Measurements from ENCODE around the gene PDE4A.
"Not testable (repeated sequence)": the region's sequence is repeated elsewhere in the genome, so short reads cannot be mapped to it uniquely, and the experiment has no call there.

PDE4A gene

DNA sequence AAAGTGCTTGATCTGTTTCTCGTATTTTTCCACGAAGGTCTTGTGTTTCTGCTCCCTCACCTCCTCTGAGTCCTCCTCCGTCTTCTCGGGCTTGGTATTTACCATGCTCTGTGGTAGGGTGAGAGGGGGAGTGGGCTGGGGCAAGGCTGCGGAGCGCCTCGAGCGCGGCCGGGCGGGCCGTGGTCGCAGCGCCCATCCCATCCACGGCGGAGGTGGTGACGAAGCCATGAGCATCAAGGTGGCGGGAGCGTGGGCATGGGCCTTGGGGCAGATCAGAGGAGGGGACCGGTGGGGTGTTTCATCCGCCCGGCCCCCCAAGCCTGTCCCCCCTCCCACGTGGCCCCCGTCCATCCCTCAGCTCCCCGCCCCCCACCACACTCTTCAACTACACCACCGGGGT, 24.9 kb upstream of the PDE4A start:
- TF ChIP-seq, protein P1, sequence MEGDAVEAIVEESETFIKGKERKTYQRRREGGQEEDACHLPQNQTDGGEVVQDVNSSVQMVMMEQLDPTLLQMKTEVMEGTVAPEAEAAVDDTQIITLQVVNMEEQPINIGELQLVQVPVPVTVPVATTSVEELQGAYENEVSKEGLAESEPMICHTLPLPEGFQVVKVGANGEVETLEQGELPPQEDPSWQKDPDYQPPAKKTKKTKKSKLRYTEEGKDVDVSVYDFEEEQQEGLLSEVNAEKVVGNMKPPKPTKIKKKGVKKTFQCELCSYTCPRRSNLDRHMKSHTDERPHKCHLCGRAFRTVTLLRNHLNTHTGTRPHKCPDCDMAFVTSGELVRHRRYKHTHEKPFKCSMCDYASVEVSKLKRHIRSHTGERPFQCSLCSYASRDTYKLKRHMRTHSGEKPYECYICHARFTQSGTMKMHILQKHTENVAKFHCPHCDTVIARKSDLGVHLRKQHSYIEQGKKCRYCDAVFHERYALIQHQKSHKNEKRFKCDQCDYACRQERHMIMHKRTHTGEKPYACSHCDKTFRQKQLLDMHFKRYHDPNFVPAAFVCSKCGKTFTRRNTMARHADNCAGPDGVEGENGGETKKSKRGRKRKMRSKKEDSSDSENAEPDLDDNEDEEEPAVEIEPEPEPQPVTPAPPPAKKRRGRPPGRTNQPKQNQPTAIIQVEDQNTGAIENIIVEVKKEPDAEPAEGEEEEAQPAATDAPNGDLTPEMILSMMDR (conservative IDR thresholded peaks at IDR 0.05; ENCODE audit: low read depth, low read length), result no peak
- no peak overlapping the region for H3K4me3 ChIP-seq (ENCODE audit: low read depth, low read length)
- DNase-seq (ENCODE audit: low read depth), result no peak

DNA sequence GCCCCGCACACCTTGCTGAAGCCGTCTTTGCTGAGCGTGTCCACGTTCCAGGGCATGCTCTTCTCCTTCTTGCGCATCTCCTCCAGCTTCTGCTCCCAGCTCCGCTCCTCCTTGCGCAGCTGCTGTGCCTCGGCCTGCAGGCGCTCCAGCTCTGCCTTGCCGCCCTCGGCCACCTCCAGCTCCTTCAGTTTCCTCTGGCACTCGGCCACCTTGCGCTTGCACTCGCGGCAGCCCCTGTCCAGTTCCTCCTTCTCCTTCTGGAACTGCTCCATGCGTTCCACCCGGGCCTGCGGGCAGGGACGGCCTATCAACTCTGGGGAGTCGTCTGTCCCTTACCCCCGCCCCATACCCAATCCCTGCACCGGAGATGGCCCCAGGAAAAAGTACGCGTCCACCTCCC, 24.4 kb upstream of the PDE4A start:
- no peak for DNase-seq (ENCODE audit: low read depth)
- H3K4me3 ChIP-seq (ENCODE audit: low read depth, low read length), result no peak overlapping the region
- TF ChIP-seq, protein P1 (conservative IDR thresholded peaks at IDR 0.05; ENCODE audit: low read depth, low read length), result no peak

DNA sequence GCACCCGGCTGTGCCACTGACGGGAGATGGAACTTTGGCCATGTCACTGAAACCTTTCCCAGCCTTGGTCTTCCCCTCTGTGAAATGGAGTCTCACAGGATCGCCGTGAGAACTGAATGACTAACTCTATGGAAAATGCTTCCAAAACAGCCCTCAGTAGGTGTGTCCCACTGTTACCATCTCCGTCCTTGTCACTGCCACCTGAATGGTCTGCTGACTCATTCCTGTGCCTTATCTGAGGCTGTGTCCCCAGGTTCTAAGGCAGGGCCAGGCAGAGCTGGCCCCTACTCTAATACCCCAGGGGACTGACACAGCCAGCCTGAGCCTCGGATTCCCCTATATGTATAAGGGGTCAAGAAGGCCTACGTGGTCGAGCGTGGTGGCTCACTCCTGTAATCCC, 21.5 kb upstream of the PDE4A start:
- TF ChIP-seq, protein P1 (conservative IDR thresholded peaks at IDR 0.05; ENCODE audit: low read depth, low read length), result no peak
- H3K4me3 ChIP-seq (ENCODE audit: low read depth, low read length), result no peak overlapping the region
- no peak for DNase-seq (ENCODE audit: low read depth)

DNA sequence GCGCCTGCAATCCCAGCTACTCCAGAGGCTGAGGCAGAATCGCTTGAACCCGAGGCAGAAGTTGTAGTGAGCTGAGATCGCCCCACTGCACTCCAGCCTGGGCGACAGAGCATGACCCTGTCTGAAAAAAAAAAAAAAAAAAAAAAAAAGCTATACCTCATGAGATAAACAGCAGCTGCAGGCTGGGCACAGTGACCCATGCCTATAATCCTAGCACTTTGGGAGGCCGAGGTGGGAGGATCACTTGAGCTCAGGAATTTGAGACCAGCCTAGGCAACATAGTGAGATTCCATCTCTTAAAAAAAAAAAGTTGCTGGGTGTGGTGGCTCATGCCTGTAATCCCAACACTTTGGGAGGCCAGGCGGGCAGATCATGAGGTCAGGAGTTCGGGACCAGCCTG, 21.0 kb upstream of the PDE4A start:
- not testable (repeated sequence) for DNase-seq (ENCODE audit: low read depth); H3K4me3 ChIP-seq (ENCODE audit: low read depth, low read length)

DNA sequence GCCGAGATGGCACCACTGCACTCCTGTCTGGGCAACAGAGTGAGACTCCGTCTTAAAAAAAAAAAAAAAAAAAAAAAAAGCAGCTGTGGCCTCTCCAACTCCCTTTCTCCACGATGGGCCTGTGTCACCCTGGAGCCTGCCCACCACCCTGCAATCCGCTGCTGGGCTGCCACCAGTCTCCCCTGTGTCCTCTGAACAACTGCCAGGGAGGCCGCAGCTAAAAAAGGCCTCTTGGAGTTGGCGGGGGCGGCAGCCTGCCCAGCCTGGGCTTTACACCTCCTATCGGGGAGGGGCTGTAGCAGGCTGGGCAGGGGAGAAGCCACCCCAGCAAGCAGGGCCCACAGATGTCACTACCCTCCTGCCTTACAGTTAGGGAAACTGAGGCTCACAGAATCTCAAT, 20.5 kb upstream of the PDE4A start:
- no peak for DNase-seq (ENCODE audit: low read depth)
- no peak overlapping the region for H3K4me3 ChIP-seq (ENCODE audit: low read depth, low read length)
- TF ChIP-seq, protein P1 (conservative IDR thresholded peaks at IDR 0.05; ENCODE audit: low read depth, low read length), result no peak

DNA sequence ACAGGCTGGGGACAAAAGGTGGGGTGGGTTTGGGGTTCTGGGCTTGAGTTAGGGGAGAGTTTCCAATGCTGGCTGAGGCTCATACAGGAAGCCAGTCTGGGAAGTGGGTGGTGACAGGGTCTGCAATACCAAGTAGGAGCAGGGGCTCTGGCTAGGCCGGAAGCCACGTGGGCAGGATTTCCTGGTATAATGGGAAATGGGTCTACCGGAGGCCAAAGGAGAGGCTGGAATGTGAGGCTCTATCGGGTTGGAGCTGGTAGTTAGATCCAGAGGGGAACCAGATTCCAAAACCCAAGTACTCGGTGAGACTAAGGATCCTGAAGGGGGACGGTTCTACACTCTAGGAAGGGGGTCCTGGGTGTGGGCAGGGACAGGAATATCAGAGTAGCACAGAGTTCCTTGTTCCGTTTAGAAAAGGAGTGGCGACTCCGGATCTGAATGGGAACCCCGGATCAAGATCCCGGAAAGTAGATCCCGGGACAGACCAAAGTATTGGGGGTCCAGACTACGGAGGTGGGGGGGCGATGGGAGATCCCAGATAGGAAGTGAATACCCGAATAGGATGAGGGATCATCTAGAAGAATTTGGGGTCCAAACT, 17.8 kb upstream of the PDE4A start:
- TF ChIP-seq, protein P1 (conservative IDR thresholded peaks at IDR 0.05; ENCODE audit: low read depth, low read length), result no peak
- H3K4me3 ChIP-seq (ENCODE audit: low read depth, low read length), result peak overlapping the region; percentile 98
- DNase-seq (ENCODE audit: low read depth), result peak; percentile 35

DNA sequence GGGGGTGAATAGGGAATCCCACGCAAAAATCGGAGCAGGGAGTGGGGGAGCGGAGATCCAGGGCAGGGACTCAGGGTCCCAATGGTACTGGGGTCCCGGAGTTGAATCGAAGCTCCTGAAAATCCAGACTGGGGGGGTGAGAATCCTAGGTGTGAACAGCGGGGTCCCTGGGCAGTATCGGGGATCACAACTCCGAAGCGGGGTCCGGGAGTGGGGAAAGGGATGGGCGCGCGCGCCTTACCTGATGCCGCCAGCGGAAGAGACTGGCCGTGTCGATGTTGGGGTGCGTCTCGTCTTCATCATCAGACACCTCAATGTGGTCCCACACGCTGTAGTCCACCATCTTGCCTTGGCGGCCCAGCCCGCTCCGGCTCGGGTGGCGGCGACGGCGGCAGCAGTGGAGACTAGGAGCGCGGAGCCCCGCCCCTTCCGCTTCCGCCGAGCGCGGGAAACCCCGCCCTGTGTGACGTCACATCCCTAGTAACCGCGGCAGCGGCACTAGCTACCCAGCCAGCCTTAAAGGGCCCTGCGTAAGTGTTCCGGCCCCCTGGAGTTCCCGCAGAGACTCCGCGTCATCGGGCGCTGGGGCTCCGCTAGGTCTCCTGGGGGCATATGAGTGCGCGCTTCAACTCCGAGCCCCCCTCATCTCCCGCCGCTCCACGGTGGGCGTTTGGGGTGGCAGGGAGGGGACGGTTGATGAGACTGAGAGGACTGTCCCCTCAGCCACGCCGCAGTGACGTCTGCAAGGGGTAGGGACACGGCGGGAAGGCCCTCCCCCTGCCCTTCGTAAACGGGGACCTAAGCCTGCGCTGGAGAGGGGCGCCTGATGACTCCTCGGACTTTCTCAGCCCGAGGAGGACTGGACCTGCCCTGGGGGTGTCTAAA, 17.0 kb upstream of the PDE4A start, which contains the start of gene CDC37:
TSS of gene CDC37 (minus strand) at position 406 of the 885 bp plus-strand sequence. CDS start at position 343, 63 bp downstream.
- peak; percentile 98 for DNase-seq (ENCODE audit: low read depth)
- H3K4me3 ChIP-seq (ENCODE audit: low read depth, low read length), result peak within 1 kb of the TSS; percentile 98
- TF ChIP-seq, protein P1 (conservative IDR thresholded peaks at IDR 0.05; ENCODE audit: low read depth, low read length), result no peak
